IMR-90 (cell line): ENCODE measurements around the gene ATIC. TPM values are rescaled to one million over a fixed set of nuclear protein-coding genes. Genes with fewer than 3 reads are reported as not detected.

ENCODE experiments used
- ATAC-seq: fragments of 200-7000 bp; cut with Tn5 transposase; 2 replicates; pipeline ENCODE4 v1.9.1; 2020; ENCODE audit warnings: low read depth, mild to moderate bottlenecking, moderate library complexity
- BruUV-seq: library from RNA; stranded (reverse); fragments of 400-500 nt; replicated peaks from 2 replicates; lab custom pipeline; 2021; lab: Mats Ljungman, UMichigan
- CTCF ChIA-PET: fragments of 300-600 bp; formaldehyde crosslinking; extraction: SDS; loops from one replicate; lab custom pipeline; 2021; ENCODE audit warnings: antibody characterized with exemption; lab: Yijun Ruan, JAX
- POLR2A ChIA-PET: fragments of 300-600 bp; sonication (Branson Sonifier 250); formaldehyde crosslinking; loops from one replicate; lab custom pipeline; 2022; ENCODE audit warnings: antibody characterized with exemption; ENCODE audit not compliant: unreplicated experiment; lab: Charles Lee
- DNase-seq: peaks from one replicate; pipeline ENCODE4 v3.0.0; 2013
- H2AFZ ChIP-seq: replicated peaks from 2 replicates; pipeline ENCODE3; 2013; ENCODE audit warnings: low read length, mild to moderate bottlenecking; ENCODE audit not compliant: poor library complexity
- H2AK5ac ChIP-seq: 2 replicates; pipeline ENCODE4 v1.6.1; 2013; ENCODE audit warnings: low read depth, low read length, inconsistent platforms
- H2AK9ac ChIP-seq: replicated peaks from 2 replicates; pipeline ENCODE3; 2013; ENCODE audit warnings: mild to moderate bottlenecking, low read depth, low read length, moderate library complexity; ENCODE audit not compliant: poor library complexity
- H2BK120ac ChIP-seq: 2 replicates; pipeline ENCODE4 v1.6.1; 2013; ENCODE audit warnings: low read depth, low read length, inconsistent platforms
- H2BK15ac ChIP-seq: 3 replicates; pipeline ENCODE4 v1.6.1; 2013; ENCODE audit warnings: low read depth, low read length, inconsistent platforms
- H2BK20ac ChIP-seq: 2 replicates; pipeline ENCODE4 v1.6.1; 2013; ENCODE audit warnings: low read depth, mild to moderate bottlenecking, inconsistent platforms, low read length, moderate library complexity
- H2BK5ac ChIP-seq: 2 replicates; pipeline ENCODE4 v1.6.1; 2013; ENCODE audit warnings: mild to moderate bottlenecking, low read depth, low read length, inconsistent platforms; ENCODE audit not compliant: poor library complexity, severe bottlenecking
- H3K14ac ChIP-seq: replicated peaks from 2 replicates; pipeline ENCODE4 v1.6.1; 2013; ENCODE audit warnings: low read depth, low read length, inconsistent platforms
- H3K18ac ChIP-seq: 2 replicates; pipeline ENCODE4 v1.6.1; 2013; ENCODE audit warnings: low read depth, low read length, control low read depth
- H3K23ac ChIP-seq: 2 replicates; pipeline ENCODE4 v1.6.1; 2013; ENCODE audit warnings: low read depth, low read length, inconsistent platforms
- H3K27ac ChIP-seq: 2 replicates; pipeline ENCODE4 v1.5.1; 2013; ENCODE audit warnings: mild to moderate bottlenecking, control low read depth, low read length; ENCODE audit not compliant: insufficient read depth
- H3K27me3 ChIP-seq: 2 replicates; pipeline ENCODE4 v1.6.1; 2013; ENCODE audit warnings: low read length; ENCODE audit not compliant: control insufficient read depth, insufficient read depth
- H3K36me3 ChIP-seq: 2 replicates; pipeline ENCODE4 v1.6.1; 2013; ENCODE audit warnings: low read length, mixed read lengths; ENCODE audit not compliant: control insufficient read depth, insufficient read depth
- H3K4ac ChIP-seq: 2 replicates; pipeline ENCODE4 v1.6.1; 2013; ENCODE audit warnings: low read depth, low read length, inconsistent platforms
- H3K4me1 ChIP-seq: 2 replicates; pipeline ENCODE4 v1.6.1; 2013; ENCODE audit warnings: low read length, mixed read lengths; ENCODE audit not compliant: control insufficient read depth, insufficient read depth
- H3K4me2 ChIP-seq: 2 replicates; pipeline ENCODE4 v1.6.1; 2013; ENCODE audit warnings: low read depth, mild to moderate bottlenecking, control low read depth, low read length, moderate library complexity
- H3K4me3 ChIP-seq: 2 replicates; pipeline ENCODE4 v1.5.1; 2013; ENCODE audit warnings: low read depth, mild to moderate bottlenecking, control low read depth, low read length, moderate library complexity; ENCODE audit not compliant: insufficient read depth
- H3K56ac ChIP-seq: 2 replicates; pipeline ENCODE4 v1.6.1; 2013; ENCODE audit warnings: low read length, inconsistent platforms; ENCODE audit not compliant: insufficient read depth; ENCODE audit errors: extremely low read depth
- H3K79me1 ChIP-seq, 2 experiments: 2 replicates each; pipeline ENCODE4 v1.6.1; 2013; ENCODE audit warnings: low read length in 2 of 2, inconsistent platforms in 1 of 2, low read depth in 1 of 2
- H3K9ac ChIP-seq: 2 replicates; pipeline ENCODE4 v1.6.1; 2013; ENCODE audit warnings: low read depth, low read length, control low read depth
- H3K9me1 ChIP-seq: 2 replicates; pipeline ENCODE4 v1.6.1; 2013; ENCODE audit warnings: low read length, inconsistent platforms; ENCODE audit not compliant: insufficient read depth
- H3K9me3 ChIP-seq: 2 replicates; pipeline ENCODE4 v1.6.1; 2013; ENCODE audit warnings: low read length; ENCODE audit not compliant: control insufficient read depth, insufficient read depth
- H4K20me1 ChIP-seq: 2 replicates; pipeline ENCODE4 v1.6.1; 2013; ENCODE audit warnings: low read length, inconsistent platforms; ENCODE audit not compliant: insufficient read depth
- H4K5ac ChIP-seq: 2 replicates; pipeline ENCODE4 v1.6.1; 2013; ENCODE audit warnings: mild to moderate bottlenecking, low read depth, low read length, control low read depth
- H4K8ac ChIP-seq, 2 experiments: 2 replicates each; pipeline ENCODE4 v1.6.1; 2013; ENCODE audit warnings: low read depth in 2 of 2, low read length in 2 of 2, control low read depth in 1 of 2, inconsistent platforms in 1 of 2
- H4K91ac ChIP-seq: 2 replicates; pipeline ENCODE4 v1.6.1; 2013; ENCODE audit warnings: low read depth, low read length, inconsistent platforms; ENCODE audit not compliant: insufficient read depth
- BHLHE40 ChIP-seq: fragments of 150-350 bp; IDR thresholded peaks from 2 replicates; pipeline ENCODE4 v1.6.1; 2016; ENCODE audit warnings: mild to moderate bottlenecking, low read depth, low read length
- CEBPB ChIP-seq: IDR thresholded peaks from 2 replicates; pipeline ENCODE4 v1.6.1; 2012; ENCODE audit warnings: low read depth, low read length, improper control_type of control experiment
- CHD1 ChIP-seq: IDR thresholded peaks from 2 replicates; pipeline ENCODE4 v1.6.1; 2012; ENCODE audit warnings: low read depth, low read length, improper control_type of control experiment
- CTCF ChIP-seq: conservative IDR thresholded peaks from 2 replicates; pipeline ENCODE4 v1.5.1; 2012; ENCODE audit warnings: mild to moderate bottlenecking, low read depth, low read length, improper control_type of control experiment
- ELK1 ChIP-seq: fragments of 150-350 bp; IDR thresholded peaks from 2 replicates; pipeline ENCODE4 v1.6.1; 2016; ENCODE audit warnings: low read depth, mild to moderate bottlenecking, low read length, moderate library complexity, borderline replicate concordance
- MAZ ChIP-seq: IDR thresholded peaks from 2 replicates; pipeline ENCODE4 v1.6.1; 2012; ENCODE audit warnings: low read depth, mild to moderate bottlenecking, low read length, improper control_type of control experiment, moderate library complexity, borderline replicate concordance
- MXI1 ChIP-seq: IDR thresholded peaks from 2 replicates; pipeline ENCODE4 v1.6.1; 2012; ENCODE audit warnings: low read depth, mild to moderate bottlenecking, low read length, moderate library complexity, borderline replicate concordance
- NFE2L2 ChIP-seq: fragments of 150-350 bp; IDR thresholded peaks from 2 replicates; pipeline ENCODE4 v1.6.1; 2016; ENCODE audit warnings: low read depth, mild to moderate bottlenecking, low read length
- RAD21 ChIP-seq: IDR thresholded peaks from 2 replicates; pipeline ENCODE4 v1.6.1; 2012; ENCODE audit warnings: low read length, improper control_type of control experiment
- RCOR1 ChIP-seq: IDR thresholded peaks from 2 replicates; pipeline ENCODE4 v1.6.1; 2012; ENCODE audit warnings: mild to moderate bottlenecking, low read length, improper control_type of control experiment; ENCODE audit not compliant: insufficient replicate concordance
- RFX5 ChIP-seq: IDR thresholded peaks from 2 replicates; pipeline ENCODE4 v1.8.0; 2012; ENCODE audit warnings: low read depth, mild to moderate bottlenecking, low read length, moderate library complexity
- dilution Hi-C: fragments of 300-500 bp; cut with HindIII; formaldehyde crosslinking; loops from one replicate; pipeline ENCODE4 v1.14.3; 2018; ENCODE audit warnings: low sequenced_read_pairs; ENCODE audit not compliant: unreplicated experiment
- in situ Hi-C: fragments of 300-500 bp; cut with MboI; formaldehyde crosslinking; loops from 3 replicates; pipeline ENCODE4 v1.14.3; 2019; ENCODE audit warnings: low sequenced_read_pairs, inconsistent platforms, mixed read lengths
- intact Hi-C: fragments of 100-400 bp; cut with micrococcal nuclease; formaldehyde crosslinking; loops from 2 replicates; pipeline ENCODE4 v1.10.0; 2022
- polyA plus RNA-seq, 3 experiments: library from polyadenylated mRNA; depleted of rRNA; stranded (reverse); fragments of >200 nt; gene quantifications; 2 replicates each; pipeline ENCODE4 v1.2.3, GENCODE V29; 2012; ENCODE audit warnings: low replicate concordance in 1 of 3
- total RNA-seq: library from RNA; depleted of rRNA; stranded (reverse); fragments of >200 nt; gene quantifications from 2 replicates; pipeline ENCODE4 v1.2.3, GENCODE V29; 2012

ATIC gene
- total and polyA plus RNA-seq, 2 of the 4 experiments (the other 2 are of a cell fraction) = 30.5 to 101 TPM

GRCh38 chr2:215382480-215382879, 70.6 kb downstream of the ATIC start:
- Histone ChIP-seq H2AK5ac (no peak overlapping the region), H3K23ac (no peak overlapping the region), H4K5ac (no peak overlapping the region), H4K20me1 (peaks cover 21% of the 10 kb centered on the region; the same call in 1 of the 2 replicates), H2BK20ac (no peak overlapping the region), H3K9me1 (no peaks in the 10 kb centered on the region), H3K36me3 (peaks cover 72% of the 10 kb centered on the region), H2AK9ac (no peak overlapping the region), H3K56ac (no peak overlapping the region), H3K4me1 (no peaks in the 10 kb centered on the region; the same call in 1 of the 2 replicates), H3K4me2 (no peak overlapping the region), H4K8ac (no peak overlapping the region), H3K18ac (no peak overlapping the region), H3K9ac (no peak overlapping the region), H3K79me1 (peaks cover 29 to 44% of the 10 kb centered on the region in 2 experiments; a peak in 3 of 4 replicates), H4K91ac (no peak overlapping the region), H2AFZ (no peak overlapping the region), H2BK15ac (no peak overlapping the region), H3K27ac (no peak overlapping the region), H2BK120ac (no peak overlapping the region), H3K27me3 (no peaks in the 10 kb centered on the region), H3K4me3 (no peak overlapping the region), H3K9me3 (no peaks in the 10 kb centered on the region), H2BK5ac (no peak overlapping the region), H3K4ac (no peak overlapping the region), H3K14ac (no peak overlapping the region)
- intact Hi-C loops = no loop called here
- TF ChIP-seq CTCF = no peak
- TF ChIP-seq RFX5 = no peak
- no peak for TF ChIP-seq CEBPB
- TF ChIP-seq RCOR1 = no peak
- no peak for TF ChIP-seq CHD1
- TF ChIP-seq MAZ = no peak
- TF ChIP-seq BHLHE40 = no peak
- TF ChIP-seq RAD21 = no peak
- no peak for TF ChIP-seq NFE2L2
- no peak for TF ChIP-seq MXI1
- no peak for TF ChIP-seq ELK1
- CTCF ChIA-PET = interaction anchor here (1.8 kb wide), 1 partner anchor 15 kb away, joined by 5 read pairs; no protein-coding TSS in a partner anchor
- dilution Hi-C loops = no loop called here
- POLR2A ChIA-PET = no interaction called here
- ATAC-seq (no peak), DNase-seq (no peak)
- in situ Hi-C loops = no loop called here
- no TSS peak for BruUV-seq
